H9 (cell line): ENCODE results near the gene LRRN3. TPM values are rescaled to one million over a fixed set of nuclear protein-coding genes. Genes with fewer than 3 reads are reported as not detected.

Experiments
- DNase-seq: peaks from one replicate; pipeline ENCODE4 v3.0.0-alpha.2; 2017
- H2AFZ ChIP-seq: one replicate; pipeline ENCODE4 v1.6.1; 2013; ENCODE audit warnings: mild to moderate bottlenecking, low read length, control low read depth, moderate library complexity
- H2AK5ac ChIP-seq: 2 replicates; pipeline ENCODE4 v1.6.1; 2013; ENCODE audit warnings: low read length, control low read depth, mixed read lengths; ENCODE audit not compliant: insufficient read length
- H2BK120ac ChIP-seq: one replicate; pipeline ENCODE4 v1.6.1; 2013; ENCODE audit warnings: low read depth, mild to moderate bottlenecking, low read length, control low read depth, inconsistent platforms; ENCODE audit not compliant: poor library complexity, severe bottlenecking
- H2BK12ac ChIP-seq: 2 replicates; pipeline ENCODE4 v1.6.1; 2013; ENCODE audit warnings: low read length, control low read depth, mixed read lengths, low read depth; ENCODE audit not compliant: insufficient read length
- H2BK15ac ChIP-seq: 2 replicates; pipeline ENCODE4 v1.6.1; 2013; ENCODE audit warnings: low read depth, low read length, control low read depth
- H2BK20ac ChIP-seq: one replicate; pipeline ENCODE4 v1.6.1; 2013; ENCODE audit warnings: low read depth, mild to moderate bottlenecking, low read length, control low read depth, inconsistent platforms; ENCODE audit not compliant: poor library complexity, severe bottlenecking
- H2BK5ac ChIP-seq: 2 replicates; pipeline ENCODE4 v1.6.1; 2013; ENCODE audit warnings: low read length, control low read depth, mixed read lengths; ENCODE audit not compliant: insufficient read length
- H3K14ac ChIP-seq: 2 replicates; pipeline ENCODE4 v1.6.1; 2013; ENCODE audit warnings: low read length, control low read depth; ENCODE audit not compliant: insufficient read depth
- H3K18ac ChIP-seq: 2 replicates; pipeline ENCODE4 v1.6.1; 2013; ENCODE audit warnings: low read depth, mild to moderate bottlenecking, mixed read lengths, low read length, control low read depth; ENCODE audit not compliant: insufficient read length
- H3K23ac ChIP-seq: 2 replicates; pipeline ENCODE4 v1.6.1; 2013; ENCODE audit warnings: low read length, control low read depth, mixed read lengths, low read depth; ENCODE audit not compliant: insufficient read length
- H3K23me2 ChIP-seq: 2 replicates; pipeline ENCODE4 v1.6.1; 2013; ENCODE audit warnings: low read depth, mild to moderate bottlenecking, mixed read lengths, low read length, control low read depth; ENCODE audit not compliant: insufficient read length, poor library complexity, severe bottlenecking
- H3K27ac ChIP-seq: 2 replicates; pipeline ENCODE4 v1.5.1; 2013; ENCODE audit warnings: low read length, control low read depth, mixed read lengths, low read depth; ENCODE audit not compliant: insufficient read length
- H3K27me3 ChIP-seq: 2 replicates; pipeline ENCODE4 v1.6.1; 2013; ENCODE audit warnings: low read length, control low read depth, inconsistent platforms; ENCODE audit not compliant: insufficient read depth
- H3K4ac ChIP-seq: 2 replicates; pipeline ENCODE4 v1.6.1; 2013; ENCODE audit warnings: low read depth, mild to moderate bottlenecking, control low read depth, inconsistent platforms, low read length, moderate library complexity
- H3K4me1 ChIP-seq: 2 replicates; pipeline ENCODE4 v1.6.1; 2013; ENCODE audit warnings: low read length, control low read depth, inconsistent platforms; ENCODE audit not compliant: insufficient read depth
- H3K4me2 ChIP-seq: 2 replicates; pipeline ENCODE4 v1.6.1; 2013; ENCODE audit warnings: low read length, control low read depth, mixed read lengths; ENCODE audit not compliant: insufficient read length, insufficient read depth
- H3K56ac ChIP-seq: 2 replicates; pipeline ENCODE4 v1.6.1; 2013; ENCODE audit warnings: low read depth, mild to moderate bottlenecking, mixed read lengths, low read length, control low read depth; ENCODE audit not compliant: insufficient read length
- H3K79me1 ChIP-seq: 2 replicates; pipeline ENCODE4 v1.6.1; 2013; ENCODE audit warnings: low read depth, mild to moderate bottlenecking, moderate library complexity, low read length, control low read depth, inconsistent platforms; ENCODE audit not compliant: insufficient read depth, poor library complexity, severe bottlenecking
- H3K79me2 ChIP-seq: 2 replicates; pipeline ENCODE4 v1.6.1; 2013; ENCODE audit warnings: low read length, control low read depth, inconsistent platforms; ENCODE audit not compliant: insufficient read depth
- H3K9ac ChIP-seq: 2 replicates; pipeline ENCODE4 v1.6.1; 2013; ENCODE audit warnings: low read length, control low read depth, mixed read lengths; ENCODE audit not compliant: insufficient read length; ENCODE audit errors: extremely low read depth
- H3K9me3 ChIP-seq: one replicate; pipeline ENCODE4 v1.6.1; 2013; ENCODE audit warnings: low read depth, low read length, inconsistent platforms; ENCODE audit not compliant: control insufficient read depth
- H3T11ph ChIP-seq: one replicate; pipeline ENCODE4 v1.6.1; 2013; ENCODE audit warnings: mild to moderate bottlenecking, low read length, control low read depth, inconsistent platforms
- H4K20me1 ChIP-seq: one replicate; pipeline ENCODE4 v1.6.1; 2013; ENCODE audit not compliant: control insufficient read depth, insufficient read length, insufficient read depth
- H4K5ac ChIP-seq: 2 replicates; pipeline ENCODE4 v1.6.1; 2013; ENCODE audit warnings: low read depth, mild to moderate bottlenecking, mixed read lengths, low read length, control low read depth; ENCODE audit not compliant: insufficient read length
- H4K8ac ChIP-seq: replicated peaks from 2 replicates; pipeline ENCODE4 v1.6.1; 2013; ENCODE audit warnings: low read length, control low read depth, mixed read lengths, low read depth; ENCODE audit not compliant: insufficient read length
- H4K91ac ChIP-seq: 2 replicates; pipeline ENCODE4 v1.6.1; 2013; ENCODE audit warnings: low read depth, mild to moderate bottlenecking, moderate library complexity, mixed read lengths, low read length, control low read depth; ENCODE audit not compliant: insufficient read length
- H3K27ac Mint-ChIP-seq, 3 experiments: 2 replicates in 2 of 3; 3 replicates in 1 of 3; pipeline ENCODE4 v1.8.0; 2020 to 2021; ENCODE audit warnings: mixed read lengths in 3 of 3, mild to moderate bottlenecking in 1 of 3, moderate library complexity in 1 of 3
- H3K27me3 Mint-ChIP-seq: 2 replicates; pipeline ENCODE4 v1.8.0; 2021; ENCODE audit warnings: low read depth, mild to moderate bottlenecking, moderate library complexity, mixed read lengths
- H3K36me3 Mint-ChIP-seq, 3 experiments: 2 replicates in 2 of 3; 3 replicates in 1 of 3; pipeline ENCODE4 v1.8.0; 2020 to 2021; ENCODE audit warnings: low read depth in 3 of 3, mixed read lengths in 3 of 3; ENCODE audit not compliant: insufficient read depth in 1 of 3
- H3K4me1 Mint-ChIP-seq, 2 experiments: 2 replicates each; pipeline ENCODE4 v1.8.0; 2020; ENCODE audit warnings: mixed read lengths in 2 of 2
- H3K4me3 Mint-ChIP-seq, 2 experiments: 2 replicates in 1 of 2; 3 replicates in 1 of 2; pipeline ENCODE4 v1.8.0; 2020 to 2021; ENCODE audit warnings: mild to moderate bottlenecking in 2 of 2, mixed read lengths in 2 of 2, moderate library complexity in 1 of 2
- H3K9me3 Mint-ChIP-seq, 2 experiments: 2 replicates in 1 of 2; 3 replicates in 1 of 2; pipeline ENCODE4 v1.8.0; 2020; ENCODE audit warnings: mild to moderate bottlenecking in 2 of 2, mixed read lengths in 2 of 2, moderate library complexity in 1 of 2
- CTCF ChIP-seq: fragments of 200-600 bp; sonication (generic); conservative IDR thresholded peaks from 3 replicates; pipeline ENCODE4 v1.8.0; 2021; ENCODE audit warnings: antibody characterized with exemption, mild to moderate bottlenecking
- WGBS: extraction: QIAGEN DNeasy Blood & Tissue Kit; methylation state at CpG from one replicate; pipeline ENCODE4 v1.1.7; 2013; ENCODE audit warnings: missing lambda C conversion rate, low lambda C conversion rate, mixed read lengths; ENCODE audit not compliant: insufficient read length; ENCODE audit errors: extremely low coverage; 5-methylcytosine and 5-hydroxymethylcytosine counted together
- total RNA-seq: library from RNA; stranded (reverse); gene quantifications from 2 replicates; pipeline ENCODE4 v1.2.1, GENCODE V29; 2021

LRRN3 gene
- total RNA-seq, 1 experiment from 2014 or later = 0.77 TPM

GRCh38 chr7:111082351-111082750 lies 8.6 kb upstream of the LRRN3 start:
- no peak overlapping the region for H3K27ac ChIP-seq
- no peaks in the 10 kb centered on the region for H4K20me1 ChIP-seq
- H3K14ac ChIP-seq = no peak overlapping the region
- no CpG with 5 or more reads among the region's 4 CpGs for WGBS
- H3T11ph ChIP-seq = no peak overlapping the region
- no peaks in the 10 kb centered on the region; a peak in 1 of 5 replicates for H3K9me3 Mint-ChIP-seq
- no peaks in the 10 kb centered on the region for H3K9me3 ChIP-seq
- H3K4me1 ChIP-seq = peaks cover 4% of the 10 kb centered on the region
- peaks cover 0 to 2% (median 0%) of the 10 kb centered on the region in 3 experiments; a peak in 1 of 7 replicates for H3K36me3 Mint-ChIP-seq
- no peak overlapping the region for H3K4ac ChIP-seq
- H4K8ac ChIP-seq = no peak overlapping the region
- no peaks in the 10 kb centered on the region for H3K79me2 ChIP-seq
- no peak overlapping the region for H2BK20ac ChIP-seq
- no peak for DNase-seq
- H3K23ac ChIP-seq = no peak overlapping the region
- H3K56ac ChIP-seq = no peak overlapping the region
- H3K9ac ChIP-seq = no peak overlapping the region
- no peak overlapping the region for H3K4me2 ChIP-seq
- no peak overlapping the region; a peak in 1 of 7 replicates for H3K27ac Mint-ChIP-seq
- no peak overlapping the region for H2BK5ac ChIP-seq
- H3K4me1 Mint-ChIP-seq = peaks cover 18 to 24% of the 10 kb centered on the region in 2 experiments
- no peak overlapping the region for H3K4me3 Mint-ChIP-seq
- no peak overlapping the region for H2BK15ac ChIP-seq
- H3K79me1 ChIP-seq = no peaks in the 10 kb centered on the region
- no peak overlapping the region for H2AK5ac ChIP-seq
- no peak overlapping the region for H3K18ac ChIP-seq
- no peak for TF ChIP-seq CTCF
- H2AFZ ChIP-seq = no peak overlapping the region
- no peak overlapping the region for H4K5ac ChIP-seq
- no peaks in the 10 kb centered on the region for H3K27me3 ChIP-seq
- no peak overlapping the region for H2BK12ac ChIP-seq
- H4K91ac ChIP-seq = no peak overlapping the region
- H2BK120ac ChIP-seq = no peak overlapping the region
- no peaks in the 10 kb centered on the region for H3K27me3 Mint-ChIP-seq
- no peaks in the 10 kb centered on the region for H3K23me2 ChIP-seq
